ENCODE measurements around the gene ZNF672.
"Not testable (repeated sequence)": the region's sequence is repeated elsewhere in the genome, so short reads cannot be mapped to it uniquely, and the experiment has no call there.

The ZNF672 gene

GRCh38 chr1:248852481-248853405, 14.7 kb downstream of the ZNF672 start:
- in situ Hi-C loops (cut with MboI; ENCODE audit: low sequenced_read_pairs): no loop called here

- in situ Hi-C loops (cut with MboI; ENCODE audit: low sequenced_read_pairs): no loop called here
Observed at GRCh38 chr1:248853663-248854375, 15.8 kb downstream of the ZNF672 start.

- in situ Hi-C loops (cut with MboI; ENCODE audit: low sequenced_read_pairs): no loop called here
Observed at GRCh38 chr1:248855580-248855979, 17.6 kb downstream of the ZNF672 start.

GRCh38 chr1:248856176-248856575, 18.2 kb downstream of the ZNF672 start:
- in situ Hi-C loops (cut with MboI; ENCODE audit: low sequenced_read_pairs): no loop called here

GRCh38 chr1:248857201-248857600, 19.2 kb downstream of the ZNF672 start:
- in situ Hi-C loops (cut with MboI; ENCODE audit: low sequenced_read_pairs): no loop called here

GRCh38 chr1:248857749-248858095, 19.7 kb downstream of the ZNF672 start:
- in situ Hi-C loops (cut with MboI; ENCODE audit: low sequenced_read_pairs): no loop called here

GRCh38 chr1:248858096-248858890, 20.3 kb downstream of the ZNF672 start:
- in situ Hi-C loops (cut with MboI; ENCODE audit: low sequenced_read_pairs): no loop called here

GRCh38 chr1:248858891-248859889, 21.2 kb downstream of the ZNF672 start, which contains the start of gene ZNF692:
Gene ZNF692 (minus strand): TSS chr1:248859085. CDS start chr1:248858309, 776 bp downstream.
- in situ Hi-C loops (cut with MboI; ENCODE audit: low sequenced_read_pairs): no loop called here

GRCh38 chr1:248860007-248860406, 22.0 kb downstream of the ZNF672 start:
- in situ Hi-C loops (cut with MboI; ENCODE audit: low sequenced_read_pairs): no loop called here

GRCh38 chr1:248861616-248862015, 23.6 kb downstream of the ZNF672 start:
- in situ Hi-C loops (cut with MboI; ENCODE audit: low sequenced_read_pairs): no loop called here

- in situ Hi-C loops (cut with MboI; ENCODE audit: low sequenced_read_pairs): no loop called here
Observed at GRCh38 chr1:248862695-248862997, 24.6 kb downstream of the ZNF672 start.

GRCh38 chr1:248862998-248863881, 25.2 kb downstream of the ZNF672 start:
- in situ Hi-C loops (cut with MboI; ENCODE audit: low sequenced_read_pairs): no loop called here

GRCh38 chr1:248871837-248872401, 33.9 kb downstream of the ZNF672 start:
- in situ Hi-C loops (cut with MboI; ENCODE audit: low sequenced_read_pairs): no loop called here

- in situ Hi-C loops (cut with MboI; ENCODE audit: low sequenced_read_pairs): no loop called here
Observed at GRCh38 chr1:248872752-248873408, 34.9 kb downstream of the ZNF672 start.

- in situ Hi-C loops (cut with MboI; ENCODE audit: low sequenced_read_pairs): no loop called here
Observed at GRCh38 chr1:248873409-248873992, 35.5 kb downstream of the ZNF672 start.

- in situ Hi-C loops (cut with MboI; ENCODE audit: low sequenced_read_pairs): no loop called here
Observed at GRCh38 chr1:248873993-248874533, 36.0 kb downstream of the ZNF672 start.

- in situ Hi-C loops (cut with MboI; ENCODE audit: low sequenced_read_pairs): no loop called here
Observed at GRCh38 chr1:248881261-248881660, 43.2 kb downstream of the ZNF672 start.

- in situ Hi-C loops (cut with MboI; ENCODE audit: low sequenced_read_pairs): not testable (repeated sequence)
Observed at GRCh38 chr1:248882427-248882826, 44.4 kb downstream of the ZNF672 start.

All from HL-60/S4 treated with phorbol 12-myristate 13-acetate at 8.2 ng/mL for 4 days and 3 days (cell line).